GM21360 (cell line): ENCODE measurements around the gene C10orf143.
"Not testable (repeated sequence)": the region's sequence is repeated elsewhere in the genome, so short reads cannot be mapped to it uniquely, and the experiment has no call there.

Source experiments
- ATAC-seq: cut with Tn5 transposase; IDR thresholded peaks from one replicate; pipeline ENCODE4 v1.9.1; 2021; ENCODE audit warnings: mild to moderate bottlenecking, moderate library complexity; ENCODE audit not compliant: unreplicated experiment

The C10orf143 gene

GRCh38 chr10:130112821-130113220 is 2.2 kb upstream of the C10orf143 start:
- no peak for ATAC-seq

GRCh38 chr10:130111852-130112180 is 1.2 kb upstream of the C10orf143 start:
- no peak for ATAC-seq

GRCh38 chr10:130111113-130111851 is 652 bp upstream of the C10orf143 start:
- peak; percentile 82 for ATAC-seq

- ATAC-seq = no peak
Observed at GRCh38 chr10:130109796-130110245, 809 bp downstream of the C10orf143 start.

GRCh38 chr10:130108934-130109604 is 1.6 kb downstream of the C10orf143 start:
- ATAC-seq = no peak

- ATAC-seq = not testable (repeated sequence)
Observed at GRCh38 chr10:130108146-130108545, 2.5 kb downstream of the C10orf143 start.

GRCh38 chr10:130105724-130106123 is 4.9 kb downstream of the C10orf143 start:
- ATAC-seq = no peak

- ATAC-seq = no peak
Observed at GRCh38 chr10:130099344-130099743, 11.3 kb downstream of the C10orf143 start.

- not testable (repeated sequence) for ATAC-seq
Observed at GRCh38 chr10:130090565-130090964, 20.1 kb downstream of the C10orf143 start.

GRCh38 chr10:130080461-130080814 is 30.2 kb downstream of the C10orf143 start:
- no peak for ATAC-seq

GRCh38 chr10:130079614-130080460 is 30.8 kb downstream of the C10orf143 start:
- ATAC-seq = no peak

GRCh38 chr10:130078120-130078519 is 32.5 kb downstream of the C10orf143 start:
- ATAC-seq = no peak

- ATAC-seq = no peak
Observed at GRCh38 chr10:130076681-130077080, 33.9 kb downstream of the C10orf143 start.

- no peak for ATAC-seq
Observed at GRCh38 chr10:130074639-130075038, 36.0 kb downstream of the C10orf143 start.

- ATAC-seq = no peak
Observed at GRCh38 chr10:130073912-130074311, 36.7 kb downstream of the C10orf143 start.

GRCh38 chr10:130072247-130072646 is 38.4 kb downstream of the C10orf143 start:
- ATAC-seq = no peak

- ATAC-seq = no peak
Observed at GRCh38 chr10:130067893-130068292, 42.7 kb downstream of the C10orf143 start.

- ATAC-seq = no peak
Observed at GRCh38 chr10:130066743-130067142, 43.9 kb downstream of the C10orf143 start.

GRCh38 chr10:130065251-130065650 is 45.4 kb downstream of the C10orf143 start:
- no peak for ATAC-seq

GRCh38 chr10:130064783-130065182 is 45.8 kb downstream of the C10orf143 start:
- ATAC-seq = no peak

GRCh38 chr10:130062976-130063375 is 47.7 kb downstream of the C10orf143 start:
- no peak for ATAC-seq

- no peak for ATAC-seq
Observed at GRCh38 chr10:130062201-130062600, 48.4 kb downstream of the C10orf143 start.
